Prostate gland (tissue), 2 donors: ENCODE results near the gene PPP1R8.

Experiments used
- POLR2A ChIP-seq: fragments of 450-650 bp; IDR thresholded peaks from one replicate; pipeline ENCODE4 v1.6.1; 2016; ENCODE audit warnings: antibody characterized with exemption, mild to moderate bottlenecking
- TF ChIP-seq, protein P1 (sequence below), 4 experiments: fragments of 200-600 bp in 2 of 4; fragments of 450-650 bp in 2 of 4; sonication (generic) in 2 of 4; IDR thresholded peaks; 1 replicate in 3 of 4; 2 replicates in 1 of 4; pipeline ENCODE4 v1.5.1; 2016 to 2019; ENCODE audit warnings: antibody characterized with exemption in 4 of 4, mild to moderate bottlenecking in 2 of 4, moderate library complexity in 2 of 4

DNA sequence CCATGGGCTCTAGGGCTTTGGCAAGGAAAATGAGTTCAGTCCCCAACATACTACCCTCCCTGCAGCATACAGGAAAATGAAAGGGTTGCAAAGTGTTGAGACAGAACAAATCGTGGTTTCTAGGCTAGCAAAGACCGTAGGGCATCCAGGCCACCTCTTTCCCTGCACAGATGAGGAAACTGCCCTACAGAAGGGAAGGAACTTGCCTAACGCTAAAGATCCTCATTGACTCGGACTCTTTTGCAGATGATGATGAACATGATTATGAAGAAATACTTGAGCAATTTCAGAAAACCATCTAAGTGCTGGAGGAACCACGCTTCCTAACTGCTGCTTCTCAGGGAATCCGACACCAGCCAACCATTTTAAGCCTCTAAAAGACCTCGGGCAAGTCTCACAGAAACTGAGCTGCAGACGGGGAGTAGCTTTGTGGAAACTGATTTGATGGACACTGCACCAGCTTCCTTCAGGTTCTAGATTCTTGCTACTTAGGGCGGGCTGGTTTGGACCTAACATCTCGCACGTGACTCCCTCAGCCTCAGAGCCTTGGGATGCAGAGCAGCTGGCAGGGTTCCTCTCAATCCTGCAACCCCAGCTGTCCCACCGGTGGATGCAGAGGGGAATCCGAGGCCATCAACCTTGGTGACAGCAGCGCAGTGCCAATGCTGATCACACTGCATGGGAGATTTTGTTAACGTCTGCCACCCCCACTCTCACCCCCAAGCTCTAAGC lies 55.2 kb downstream of the PPP1R8 start:
- TF ChIP-seq POLR2A = no peak
- TF ChIP-seq, protein P1, sequence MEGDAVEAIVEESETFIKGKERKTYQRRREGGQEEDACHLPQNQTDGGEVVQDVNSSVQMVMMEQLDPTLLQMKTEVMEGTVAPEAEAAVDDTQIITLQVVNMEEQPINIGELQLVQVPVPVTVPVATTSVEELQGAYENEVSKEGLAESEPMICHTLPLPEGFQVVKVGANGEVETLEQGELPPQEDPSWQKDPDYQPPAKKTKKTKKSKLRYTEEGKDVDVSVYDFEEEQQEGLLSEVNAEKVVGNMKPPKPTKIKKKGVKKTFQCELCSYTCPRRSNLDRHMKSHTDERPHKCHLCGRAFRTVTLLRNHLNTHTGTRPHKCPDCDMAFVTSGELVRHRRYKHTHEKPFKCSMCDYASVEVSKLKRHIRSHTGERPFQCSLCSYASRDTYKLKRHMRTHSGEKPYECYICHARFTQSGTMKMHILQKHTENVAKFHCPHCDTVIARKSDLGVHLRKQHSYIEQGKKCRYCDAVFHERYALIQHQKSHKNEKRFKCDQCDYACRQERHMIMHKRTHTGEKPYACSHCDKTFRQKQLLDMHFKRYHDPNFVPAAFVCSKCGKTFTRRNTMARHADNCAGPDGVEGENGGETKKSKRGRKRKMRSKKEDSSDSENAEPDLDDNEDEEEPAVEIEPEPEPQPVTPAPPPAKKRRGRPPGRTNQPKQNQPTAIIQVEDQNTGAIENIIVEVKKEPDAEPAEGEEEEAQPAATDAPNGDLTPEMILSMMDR (IDR thresholded peaks at IDR 0.05) = no peak
